Testis (tissue), 3 donors: ENCODE data around the gene TMIGD1. TPM values are rescaled to one million over a fixed set of nuclear protein-coding genes. Genes with fewer than 3 reads are reported as not detected.

Experiments
- DNase-seq: peaks from one replicate; pipeline ENCODE4 v3.0.0-alpha.2; 2019
- H3K27ac ChIP-seq, 2 donors: fragments of 200-600 bp; sonication (generic); one replicate each; pipeline ENCODE4 v1.5.1; 2019
- H3K27me3 ChIP-seq: fragments of 200-600 bp; sonication (generic); one replicate; pipeline ENCODE4 v1.5.1; 2019
- H3K36me3 ChIP-seq: fragments of 200-600 bp; sonication (generic); one replicate; pipeline ENCODE4 v1.5.1; 2017; ENCODE audit warnings: low read depth; ENCODE audit errors: missing control alignments
- H3K4me1 ChIP-seq: fragments of 200-600 bp; sonication (generic); one replicate; pipeline ENCODE4 v1.5.1; 2019
- H3K4me3 ChIP-seq, 2 donors: fragments of 200-600 bp; sonication (generic); one replicate each; pipeline ENCODE4 v1.5.1; 2017 to 2019
- H3K9me3 ChIP-seq: fragments of 200-600 bp; sonication (generic); one replicate; pipeline ENCODE4 v1.5.1; 2017
- CTCF ChIP-seq, 3 experiments: fragments of 450-650 bp in 2 of 3; fragments of 200-600 bp in 1 of 3; sonication (generic) in 1 of 3; IDR thresholded peaks; one replicate each; pipeline ENCODE4 v1.5.1; 2016 to 2019; ENCODE audit warnings: antibody characterized with exemption in 3 of 3, mild to moderate bottlenecking in 2 of 3, moderate library complexity in 1 of 3
- POLR2A ChIP-seq: fragments of 450-650 bp; IDR thresholded peaks from one replicate; pipeline ENCODE4 v1.6.1; 2017; ENCODE audit warnings: antibody characterized with exemption, mild to moderate bottlenecking, moderate library complexity
- WGBS, 2 donors: methylation state at CpG; one replicate each; pipeline ENCODE4 v1.1.5; 2018; 5-methylcytosine and 5-hydroxymethylcytosine counted together
- intact Hi-C: fragments of 100-400 bp; cut with DNase I; formaldehyde crosslinking; loops from one replicate; pipeline ENCODE4 v1.15.1; 2023; ENCODE audit warnings: low total_unique reads
- polyA plus RNA-seq: library from polyadenylated mRNA; stranded (reverse); fragments of 350-450 nt; fragmentation: Illumina TruSeq; extraction: RNeasy Lipid Tissue Mini Kit (QIAGEN cat#74804); gene quantifications from one replicate; pipeline ENCODE4 v1.2.3, GENCODE V29; 2014; ENCODE audit warnings: low read depth, low replicate concordance; ENCODE audit not compliant: insufficient read depth
- total RNA-seq, 2 donors: library from RNA; depleted of rRNA; stranded (reverse); fragments of >200 nt; gene quantifications; one replicate each; pipeline ENCODE4 v1.2.3, GENCODE V29; 2016

Gene TMIGD1
- total and polyA plus RNA-seq, 3 donors from 2014 or later: not detected

- intact Hi-C loops: no loop called here
- Histone ChIP-seq H3K27me3 (no peaks in the 10 kb centered on the region), H3K36me3 (no peaks in the 10 kb centered on the region), H3K4me1 (no peaks in the 10 kb centered on the region), H3K27ac (no peak overlapping the region), H3K4me3 (no peak overlapping the region), H3K9me3 (no peaks in the 10 kb centered on the region)
- DNase-seq: no peak
- 77 to 85% methylated on average over 8 of the region's 8 CpGs for WGBS, 2 donors
- TF ChIP-seq CTCF (IDR thresholded peaks at IDR 0.05): no peak
- TF ChIP-seq POLR2A: no peak
Measured at GRCh38 chr17:30360086-30360808, 26.4 kb upstream of the TMIGD1 start.

- Histone ChIP-seq H3K27me3 (no peaks in the 10 kb centered on the region), H3K27ac (no peak overlapping the region), H3K9me3 (no peaks in the 10 kb centered on the region), H3K36me3 (no peaks in the 10 kb centered on the region), H3K4me3 (no peak overlapping the region), H3K4me1 (no peaks in the 10 kb centered on the region)
- no peak for DNase-seq
- intact Hi-C loops: no loop called here
- 76 to 79% methylated on average over 5 of the region's 5 CpGs for WGBS, 2 donors
- no peak for TF ChIP-seq CTCF (IDR thresholded peaks at IDR 0.05)
- TF ChIP-seq POLR2A: no peak
Measured at GRCh38 chr17:30358055-30358760, 24.4 kb upstream of the TMIGD1 start.

GRCh38 chr17:30357476-30357875, 23.6 kb upstream of the TMIGD1 start:
- intact Hi-C loops: no loop called here
- no peak for DNase-seq
- H3K36me3 ChIP-seq: no peaks in the 10 kb centered on the region
- H3K9me3 ChIP-seq: no peaks in the 10 kb centered on the region
- TF ChIP-seq CTCF (IDR thresholded peaks at IDR 0.05) (no peak), POLR2A (no peak)
- no peaks in the 10 kb centered on the region for H3K27me3 ChIP-seq
- no peaks in the 10 kb centered on the region for H3K4me1 ChIP-seq
- H3K4me3 ChIP-seq: no peak overlapping the region
- no peak overlapping the region for H3K27ac ChIP-seq

GRCh38 chr17:30354701-30355100, 20.8 kb upstream of the TMIGD1 start:
- Histone ChIP-seq H3K27ac (no peak overlapping the region), H3K27me3 (no peaks in the 10 kb centered on the region), H3K36me3 (no peaks in the 10 kb centered on the region), H3K9me3 (no peaks in the 10 kb centered on the region), H3K4me3 (no peak overlapping the region), H3K4me1 (no peaks in the 10 kb centered on the region)
- TF ChIP-seq POLR2A: no peak
- no peak for TF ChIP-seq CTCF (IDR thresholded peaks at IDR 0.05)
- intact Hi-C loops: no loop called here
- no peak for DNase-seq
